ENCODE results near the gene CDRT15L2.
"Not testable (repeated sequence)": the region's sequence is repeated elsewhere in the genome, so short reads cannot be mapped to it uniquely, and the experiment has no call there.

DNA sequence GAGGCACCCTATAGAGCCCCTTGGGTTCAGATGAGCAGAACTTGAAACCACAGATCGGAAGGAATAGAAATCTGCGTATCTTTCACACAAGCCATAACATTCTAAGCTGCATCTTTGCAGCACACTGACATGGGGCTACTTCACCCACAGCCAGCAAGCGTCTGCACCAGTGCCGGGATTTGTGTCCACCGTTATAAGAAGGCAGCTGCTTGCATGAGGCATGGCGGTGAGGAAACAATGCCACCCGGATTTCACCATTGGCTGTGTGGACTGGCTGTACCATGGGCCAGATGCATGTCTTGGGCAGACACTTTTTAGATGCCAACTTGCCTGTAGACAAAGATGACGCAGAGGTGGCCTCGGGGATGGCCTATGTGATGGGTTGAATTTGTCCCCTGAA is 20.5 kb upstream of the CDRT15L2 start:
- not testable (repeated sequence) for TF ChIP-seq ZNF274 (IDR thresholded peaks at IDR 0.05; ENCODE audit: low read depth, low read length); YY1 (IDR thresholded peaks at IDR 0.05; ENCODE audit: insufficient read depth, insufficient read length); SUZ12 (IDR thresholded peaks at IDR 0.05; ENCODE audit: extremely low read depth, insufficient read depth, insufficient read length)

Measured in NT2/D1 (cell line).